Suprapubic skin (tissue), 4 donors: ENCODE data around the gene PCDHB4. TPM values are rescaled to one million over a fixed set of nuclear protein-coding genes. Genes with fewer than 3 reads are reported as not detected.
"Not testable (repeated sequence)": the region's sequence is repeated elsewhere in the genome, so short reads cannot be mapped to it uniquely, and the experiment has no call there.

ENCODE experiments used
- DNase-seq, 2 donors: peaks; one replicate each; pipeline ENCODE4 v3.0.0-alpha.2; 2019; ENCODE audit warnings: low spot score in 2 of 2
- H3K27ac ChIP-seq: fragments of 200-600 bp; sonication (generic); one replicate; pipeline ENCODE4 v1.5.1; 2019
- H3K27me3 ChIP-seq: fragments of 200-600 bp; sonication (generic); one replicate; pipeline ENCODE4 v1.5.1; 2019
- H3K36me3 ChIP-seq: fragments of 200-600 bp; sonication (generic); one replicate; pipeline ENCODE4 v1.5.1; 2019
- H3K4me1 ChIP-seq: fragments of 200-600 bp; sonication (generic); one replicate; pipeline ENCODE4 v1.5.1; 2019
- H3K4me3 ChIP-seq: fragments of 200-600 bp; sonication (generic); one replicate; pipeline ENCODE4 v1.5.1; 2019; ENCODE audit warnings: mild to moderate bottlenecking
- H3K9me3 ChIP-seq: fragments of 200-600 bp; sonication (generic); one replicate; pipeline ENCODE4 v1.5.1; 2019
- CTCF ChIP-seq, 2 donors: fragments of 200-600 bp in 1 of 2; fragments of 450-650 bp in 1 of 2; sonication (generic) in 1 of 2; IDR thresholded peaks; one replicate each; pipeline ENCODE4 v1.5.1; 2016 to 2019; ENCODE audit warnings: antibody characterized with exemption in 2 of 2, mild to moderate bottlenecking in 1 of 2, moderate library complexity in 1 of 2
- EP300 ChIP-seq: sonication (generic); formaldehyde crosslinking; IDR thresholded peaks from one replicate; pipeline ENCODE4 v1.6.1; 2017; ENCODE audit warnings: antibody characterized with exemption
- POLR2A ChIP-seq, 2 donors: fragments of 450-650 bp; IDR thresholded peaks; one replicate each; pipeline ENCODE4 v1.6.1; 2017; ENCODE audit warnings: antibody characterized with exemption in 2 of 2, mild to moderate bottlenecking in 2 of 2, moderate library complexity in 2 of 2
- POLR2AphosphoS5 ChIP-seq, 3 donors: sonication (generic); formaldehyde crosslinking; IDR thresholded peaks; one replicate each; pipeline ENCODE4 v1.6.1; 2017; ENCODE audit warnings: antibody characterized with exemption in 3 of 3
- WGBS: methylation state at CpG from one replicate; pipeline ENCODE4 v1.1.5; 2018; 5-methylcytosine and 5-hydroxymethylcytosine counted together
- total RNA-seq, 4 donors: library from RNA; depleted of rRNA; stranded (reverse); fragments of >200 nt; gene quantifications; one replicate each; pipeline ENCODE4 v1.1.0, GENCODE V29; 2016

Gene PCDHB4
- total RNA-seq, 4 donors from 2014 or later = 1.8 to 5.6 (median 2.0) TPM

GRCh38 chr5:141105350-141105749, 16.3 kb upstream of the PCDHB4 start:
- no peak overlapping the region for H3K4me3 ChIP-seq
- H3K27ac ChIP-seq = no peak overlapping the region
- TF ChIP-seq EP300 = no peak
- no peak for TF ChIP-seq CTCF (IDR thresholded peaks at IDR 0.05)
- no peak for TF ChIP-seq POLR2A (IDR thresholded peaks at IDR 0.05)
- no peak for TF ChIP-seq POLR2AphosphoS5 (IDR thresholded peaks at IDR 0.05)
- no peaks in the 10 kb centered on the region for H3K36me3 ChIP-seq
- peaks cover 12% of the 10 kb centered on the region for H3K9me3 ChIP-seq
- no peaks in the 10 kb centered on the region for H3K4me1 ChIP-seq
- 92% methylated on average over 2 of the region's 2 CpGs for WGBS
- H3K27me3 ChIP-seq = peaks cover 9% of the 10 kb centered on the region
- DNase-seq = no peak

- peaks cover 4% of the 10 kb centered on the region for H3K27me3 ChIP-seq
- no peak for DNase-seq
- H3K36me3 ChIP-seq = no peaks in the 10 kb centered on the region
- 47% methylated on average over 2 of the region's 2 CpGs for WGBS
- no peak overlapping the region for H3K4me3 ChIP-seq
- no peak overlapping the region for H3K27ac ChIP-seq
- peaks cover 16% of the 10 kb centered on the region for H3K9me3 ChIP-seq
- H3K4me1 ChIP-seq = no peaks in the 10 kb centered on the region
- no peak for TF ChIP-seq CTCF (IDR thresholded peaks at IDR 0.05)
- no peak for TF ChIP-seq EP300
- no peak for TF ChIP-seq POLR2A (IDR thresholded peaks at IDR 0.05)
- TF ChIP-seq POLR2AphosphoS5 (IDR thresholded peaks at IDR 0.05) = no peak
These were observed 2.4 kb upstream of the PCDHB4 start for GRCh38 chr5:141119250-141119649.

GRCh38 chr5:141121985-141122384, 367 bp downstream of the PCDHB4 start:
- WGBS = 46% methylated on average over 12 of the region's 12 CpGs
- TF ChIP-seq POLR2A (IDR thresholded peaks at IDR 0.05) (no peak), EP300 (no peak), POLR2AphosphoS5 (IDR thresholded peaks at IDR 0.05) (no peak), CTCF (IDR thresholded peaks at IDR 0.05) (no peak)
- Histone ChIP-seq H3K9me3 (peaks cover 19% of the 10 kb centered on the region), H3K36me3 (no peaks in the 10 kb centered on the region), H3K27ac (no peak overlapping the region), H3K4me3 (peak overlapping the region; percentile 27), H3K27me3 (peaks cover 4% of the 10 kb centered on the region), H3K4me1 (no peaks in the 10 kb centered on the region)
- DNase-seq = no peak

- not testable (repeated sequence) for H3K27ac ChIP-seq, H3K36me3 ChIP-seq, H3K27me3 ChIP-seq, H3K4me1 ChIP-seq, H3K4me3 ChIP-seq, DNase-seq
- H3K9me3 ChIP-seq = peaks cover 27% of the 10 kb centered on the region
- 43% methylated on average over 35 of the region's 73 CpGs for WGBS
These were observed 1.9 kb downstream of the PCDHB4 start for GRCh38 chr5:141123396-141124135.

GRCh38 chr5:141127305-141127704, 5.7 kb downstream of the PCDHB4 start:
- no peaks in the 10 kb centered on the region for H3K36me3 ChIP-seq
- WGBS = 93% methylated on average over 1 of the region's 1 CpG
- peaks cover 4% of the 10 kb centered on the region for H3K27me3 ChIP-seq
- no peak overlapping the region for H3K4me3 ChIP-seq
- TF ChIP-seq EP300 (no peak), CTCF (IDR thresholded peaks at IDR 0.05) (no peak), POLR2A (IDR thresholded peaks at IDR 0.05) (no peak), POLR2AphosphoS5 (IDR thresholded peaks at IDR 0.05) (no peak)
- DNase-seq = no peak
- H3K9me3 ChIP-seq = peaks cover 20% of the 10 kb centered on the region
- H3K27ac ChIP-seq = no peak overlapping the region
- H3K4me1 ChIP-seq = no peaks in the 10 kb centered on the region
